K562 (cell line): ENCODE data around the gene ACAP3. TPM values are rescaled to one million over a fixed set of nuclear protein-coding genes. Genes with fewer than 3 reads are reported as not detected.

Experiments used
- E2F4 ChIP-seq: sonication (generic); formaldehyde crosslinking; IDR thresholded peaks from 2 replicates; pipeline ENCODE4 v1.8.0; 2022; ENCODE audit warnings: mild to moderate bottlenecking, low read depth, missing genetic modification reagents
- ETV5 ChIP-seq: sonication (generic); formaldehyde crosslinking; IDR thresholded peaks from 2 replicates; pipeline ENCODE4 v1.4.0; 2020; ENCODE audit warnings: low read depth, mild to moderate bottlenecking, missing genetic modification reagents
- HMG20B ChIP-seq: fragments of 250-450 bp; sonication (Bioruptor Pico); IDR thresholded peaks from 2 replicates; pipeline ENCODE4 v1.5.0; 2021; ENCODE audit warnings: mild to moderate bottlenecking
- KDM5B ChIP-seq: fragments of 200-600 bp; sonication (generic); IDR thresholded peaks from 2 replicates; pipeline ENCODE4 v1.6.1; 2012; ENCODE audit warnings: low read depth, mild to moderate bottlenecking, moderate library complexity, low read length, control low read depth, inconsistent platforms; ENCODE audit not compliant: insufficient replicate concordance
- KLF6 ChIP-seq: fragments of 250-450 bp; sonication (Bioruptor Pico); IDR thresholded peaks from 2 replicates; pipeline ENCODE4 v1.4.0; 2020; ENCODE audit warnings: mild to moderate bottlenecking, moderate library complexity, borderline replicate concordance
- POLR2G ChIP-seq: fragments of 200-400 bp; formaldehyde crosslinking; IDR thresholded peaks from 2 replicates; pipeline ENCODE4 v1.6.1; 2017; ENCODE audit warnings: low read depth, mild to moderate bottlenecking, antibody characterized with exemption, low read length, moderate library complexity
- TOE1 ChIP-seq, 2 experiments: fragments of 450-650 bp in 1 of 2; sonication (generic) in 1 of 2; formaldehyde crosslinking in 1 of 2; IDR thresholded peaks; 2 replicates each; pipeline versions ENCODE4 v1.7.1 to v1.8.0; 2016 to 2022; ENCODE audit warnings: borderline replicate concordance in 2 of 2, mild to moderate bottlenecking in 2 of 2, antibody characterized with exemption in 1 of 2, inconsistent platforms in 1 of 2, low read depth in 1 of 2, missing genetic modification reagents in 1 of 2, moderate library complexity in 1 of 2
- ZNF175 ChIP-seq: fragments of 200-800 bp; sonication (Bioruptor generic); IDR thresholded peaks from 2 replicates; pipeline ENCODE4 v1.6.1; 2016; ENCODE audit warnings: low read depth, mild to moderate bottlenecking, missing genetic modification characterization, missing compliant biosample characterization
- ZNF41 ChIP-seq: fragments of 250-450 bp; sonication (Bioruptor Pico); conservative IDR thresholded peaks from 2 replicates; pipeline ENCODE4 v1.4.0; 2020; ENCODE audit warnings: mild to moderate bottlenecking
- polyA plus RNA-seq, 8 experiments: library from polyadenylated mRNA; depleted of rRNA in 4 of 8; stranded (reverse) in 5 of 8; unstranded in 3 of 8; fragments of >200 nt; fragmentation: Nextera tagmentation in 2 of 8; fragmentation: Illumina TruSeq in 1 of 8; extraction: Ambion mirVana in 2 of 8; extraction: Trizol in 1 of 8; gene quantifications; 2 replicates each; pipeline versions ENCODE4 v1.2.1 to v1.2.3, GENCODE V29; 2011 to 2014; ENCODE audit warnings: inconsistent platforms in 1 of 8, missing spikeins in 1 of 8
- total RNA-seq, 7 experiments: library from RNA; depleted of rRNA in 6 of 7; stranded (reverse); fragments of >200 nt in 6 of 7; fragmentation: Illumina TruSeq in 2 of 7; extraction: Trizol in 2 of 7; gene quantifications; 2 replicates each; pipeline versions ENCODE4 v1.2.1 to v1.2.3, GENCODE V29; 2011 to 2021; ENCODE audit warnings: low replicate concordance in 1 of 7
- TF ChIP-seq, protein P1 (sequence below): fragments of 200-600 bp; sonication (generic); IDR thresholded peaks from one replicate; pipeline ENCODE4 v1.6.1; 2012; ENCODE audit warnings: mild to moderate bottlenecking, low read depth, low read length, inconsistent platforms
- TF ChIP-seq, protein P2 (sequence below), 2 experiments: fragments of 450-650 bp in 1 of 2; sonication (generic) in 1 of 2; formaldehyde crosslinking; conservative IDR thresholded peaks; 2 replicates each; pipeline versions ENCODE4 v1.4.0 to v1.8.1; 2020 to 2022; ENCODE audit warnings: mild to moderate bottlenecking in 1 of 2, missing genetic modification reagents in 1 of 2

ACAP3 gene
- total and polyA plus RNA-seq, 9 of the 15 experiments (the other 6 are each of a cell fraction or from before 2014, with no cell fraction given) = 0.01 to 49.0 (median 12.0) TPM

- TF ChIP-seq, protein P1, sequence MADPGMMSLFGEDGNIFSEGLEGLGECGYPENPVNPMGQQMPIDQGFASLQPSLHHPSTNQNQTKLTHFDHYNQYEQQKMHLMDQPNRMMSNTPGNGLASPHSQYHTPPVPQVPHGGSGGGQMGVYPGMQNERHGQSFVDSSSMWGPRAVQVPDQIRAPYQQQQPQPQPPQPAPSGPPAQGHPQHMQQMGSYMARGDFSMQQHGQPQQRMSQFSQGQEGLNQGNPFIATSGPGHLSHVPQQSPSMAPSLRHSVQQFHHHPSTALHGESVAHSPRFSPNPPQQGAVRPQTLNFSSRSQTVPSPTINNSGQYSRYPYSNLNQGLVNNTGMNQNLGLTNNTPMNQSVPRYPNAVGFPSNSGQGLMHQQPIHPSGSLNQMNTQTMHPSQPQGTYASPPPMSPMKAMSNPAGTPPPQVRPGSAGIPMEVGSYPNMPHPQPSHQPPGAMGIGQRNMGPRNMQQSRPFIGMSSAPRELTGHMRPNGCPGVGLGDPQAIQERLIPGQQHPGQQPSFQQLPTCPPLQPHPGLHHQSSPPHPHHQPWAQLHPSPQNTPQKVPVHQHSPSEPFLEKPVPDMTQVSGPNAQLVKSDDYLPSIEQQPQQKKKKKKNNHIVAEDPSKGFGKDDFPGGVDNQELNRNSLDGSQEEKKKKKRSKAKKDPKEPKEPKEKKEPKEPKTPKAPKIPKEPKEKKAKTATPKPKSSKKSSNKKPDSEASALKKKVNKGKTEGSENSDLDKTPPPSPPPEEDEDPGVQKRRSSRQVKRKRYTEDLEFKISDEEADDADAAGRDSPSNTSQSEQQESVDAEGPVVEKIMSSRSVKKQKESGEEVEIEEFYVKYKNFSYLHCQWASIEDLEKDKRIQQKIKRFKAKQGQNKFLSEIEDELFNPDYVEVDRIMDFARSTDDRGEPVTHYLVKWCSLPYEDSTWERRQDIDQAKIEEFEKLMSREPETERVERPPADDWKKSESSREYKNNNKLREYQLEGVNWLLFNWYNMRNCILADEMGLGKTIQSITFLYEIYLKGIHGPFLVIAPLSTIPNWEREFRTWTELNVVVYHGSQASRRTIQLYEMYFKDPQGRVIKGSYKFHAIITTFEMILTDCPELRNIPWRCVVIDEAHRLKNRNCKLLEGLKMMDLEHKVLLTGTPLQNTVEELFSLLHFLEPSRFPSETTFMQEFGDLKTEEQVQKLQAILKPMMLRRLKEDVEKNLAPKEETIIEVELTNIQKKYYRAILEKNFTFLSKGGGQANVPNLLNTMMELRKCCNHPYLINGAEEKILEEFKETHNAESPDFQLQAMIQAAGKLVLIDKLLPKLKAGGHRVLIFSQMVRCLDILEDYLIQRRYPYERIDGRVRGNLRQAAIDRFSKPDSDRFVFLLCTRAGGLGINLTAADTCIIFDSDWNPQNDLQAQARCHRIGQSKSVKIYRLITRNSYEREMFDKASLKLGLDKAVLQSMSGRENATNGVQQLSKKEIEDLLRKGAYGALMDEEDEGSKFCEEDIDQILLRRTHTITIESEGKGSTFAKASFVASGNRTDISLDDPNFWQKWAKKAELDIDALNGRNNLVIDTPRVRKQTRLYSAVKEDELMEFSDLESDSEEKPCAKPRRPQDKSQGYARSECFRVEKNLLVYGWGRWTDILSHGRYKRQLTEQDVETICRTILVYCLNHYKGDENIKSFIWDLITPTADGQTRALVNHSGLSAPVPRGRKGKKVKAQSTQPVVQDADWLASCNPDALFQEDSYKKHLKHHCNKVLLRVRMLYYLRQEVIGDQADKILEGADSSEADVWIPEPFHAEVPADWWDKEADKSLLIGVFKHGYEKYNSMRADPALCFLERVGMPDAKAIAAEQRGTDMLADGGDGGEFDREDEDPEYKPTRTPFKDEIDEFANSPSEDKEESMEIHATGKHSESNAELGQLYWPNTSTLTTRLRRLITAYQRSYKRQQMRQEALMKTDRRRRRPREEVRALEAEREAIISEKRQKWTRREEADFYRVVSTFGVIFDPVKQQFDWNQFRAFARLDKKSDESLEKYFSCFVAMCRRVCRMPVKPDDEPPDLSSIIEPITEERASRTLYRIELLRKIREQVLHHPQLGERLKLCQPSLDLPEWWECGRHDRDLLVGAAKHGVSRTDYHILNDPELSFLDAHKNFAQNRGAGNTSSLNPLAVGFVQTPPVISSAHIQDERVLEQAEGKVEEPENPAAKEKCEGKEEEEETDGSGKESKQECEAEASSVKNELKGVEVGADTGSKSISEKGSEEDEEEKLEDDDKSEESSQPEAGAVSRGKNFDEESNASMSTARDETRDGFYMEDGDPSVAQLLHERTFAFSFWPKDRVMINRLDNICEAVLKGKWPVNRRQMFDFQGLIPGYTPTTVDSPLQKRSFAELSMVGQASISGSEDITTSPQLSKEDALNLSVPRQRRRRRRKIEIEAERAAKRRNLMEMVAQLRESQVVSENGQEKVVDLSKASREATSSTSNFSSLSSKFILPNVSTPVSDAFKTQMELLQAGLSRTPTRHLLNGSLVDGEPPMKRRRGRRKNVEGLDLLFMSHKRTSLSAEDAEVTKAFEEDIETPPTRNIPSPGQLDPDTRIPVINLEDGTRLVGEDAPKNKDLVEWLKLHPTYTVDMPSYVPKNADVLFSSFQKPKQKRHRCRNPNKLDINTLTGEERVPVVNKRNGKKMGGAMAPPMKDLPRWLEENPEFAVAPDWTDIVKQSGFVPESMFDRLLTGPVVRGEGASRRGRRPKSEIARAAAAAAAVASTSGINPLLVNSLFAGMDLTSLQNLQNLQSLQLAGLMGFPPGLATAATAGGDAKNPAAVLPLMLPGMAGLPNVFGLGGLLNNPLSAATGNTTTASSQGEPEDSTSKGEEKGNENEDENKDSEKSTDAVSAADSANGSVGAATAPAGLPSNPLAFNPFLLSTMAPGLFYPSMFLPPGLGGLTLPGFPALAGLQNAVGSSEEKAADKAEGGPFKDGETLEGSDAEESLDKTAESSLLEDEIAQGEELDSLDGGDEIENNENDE = peak; percentile 6
- TF ChIP-seq POLR2G (peak; percentile 82), E2F4 (CRISPR knock-in tag) (0 out of 2 replicates have a peak, but pooled peaks have one; percentile 9), KLF6 (no peak), HMG20B (CRISPR knock-in tag) (no peak), ZNF175 (CRISPR knock-in tag) (no peak), TOE1 (IDR thresholded peaks at IDR 0.05; ENCODE audit: borderline replicate concordance) (no peak), TOE1 (CRISPR knock-in tag; IDR thresholded peaks at IDR 0.05; ENCODE audit: borderline replicate concordance, low read depth) (0 out of 2 replicates have a peak, but pooled peaks have one; percentile 43), ZNF41 (CRISPR knock-in tag) (no peak), ETV5 (CRISPR knock-in tag) (no peak), KDM5B (peak; percentile 67)
- TF ChIP-seq, protein P2, sequence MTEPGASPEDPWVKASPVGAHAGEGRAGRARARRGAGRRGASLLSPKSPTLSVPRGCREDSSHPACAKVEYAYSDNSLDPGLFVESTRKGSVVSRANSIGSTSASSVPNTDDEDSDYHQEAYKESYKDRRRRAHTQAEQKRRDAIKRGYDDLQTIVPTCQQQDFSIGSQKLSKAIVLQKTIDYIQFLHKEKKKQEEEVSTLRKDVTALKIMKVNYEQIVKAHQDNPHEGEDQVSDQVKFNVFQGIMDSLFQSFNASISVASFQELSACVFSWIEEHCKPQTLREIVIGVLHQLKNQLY (CRISPR knock-in tag; conservative IDR thresholded peaks at IDR 0.05) = 0 out of 4 replicates have a peak, but pooled peaks of 1 of the 2 experiments have one; percentile 42
These were observed 21.8 kb upstream of the ACAP3 start (continued) for GRCh38 chr1:1329304-1330210.
